ENCODE measurements around the gene MACF1.

GRCh38 chr1:39436842-39437241, 232.3 kb downstream of the MACF1 start:
- no peak for TF ChIP-seq POLR2A (IDR thresholded peaks at IDR 0.05; ENCODE audit: low read depth)
- no peak for TF ChIP-seq EP300 (IDR thresholded peaks at IDR 0.05)
- no peak for TF ChIP-seq CTCF (IDR thresholded peaks at IDR 0.05)

Data from esophagus muscularis mucosa (tissue), 4 donors.